Gastrocnemius medialis (tissue), 4 donors: ENCODE measurements around the gene TBC1D13.

Source experiments
- CTCF ChIP-seq, 5 experiments: fragments of 450-650 bp in 3 of 5; fragments of 200-600 bp in 2 of 5; sonication (generic) in 2 of 5; IDR thresholded peaks in 4 of 5; conservative IDR thresholded peaks in 1 of 5; 1 replicate in 4 of 5; 2 replicates in 1 of 5; pipeline ENCODE4 v1.5.1; 2016 to 2019; ENCODE audit warnings: antibody characterized with exemption in 5 of 5, mild to moderate bottlenecking in 3 of 5, moderate library complexity in 3 of 5
- POLR2A ChIP-seq, 2 donors: fragments of 450-650 bp; IDR thresholded peaks; one replicate each; pipeline ENCODE4 v1.6.1; 2017; ENCODE audit warnings: antibody characterized with exemption in 2 of 2, mild to moderate bottlenecking in 2 of 2, moderate library complexity in 2 of 2

- TF ChIP-seq POLR2A (IDR thresholded peaks at IDR 0.05): no peak
- TF ChIP-seq CTCF (IDR thresholded peaks at IDR 0.05 in 4 of 5, conservative IDR thresholded peaks at IDR 0.05 in 1 of 5): no peak
Observed at GRCh38 chr9:128798896-128799295, 11.8 kb downstream of the TBC1D13 start.
